Astrocyte (in vitro differentiated cells and primary cell): ENCODE results near the gene MKNK1. TPM values are rescaled to one million over a fixed set of nuclear protein-coding genes. Genes with fewer than 3 reads are reported as not detected.
A peak's percentile ranks its signal among the peaks of the same experiment; 100 is the strongest.

Experiments used
- DNase-seq: peaks from one replicate; pipeline ENCODE4 v3.0.0-alpha.2; 2010; ENCODE audit warnings: low read depth
- FAIRE-seq: peaks from 2 replicates; lab custom pipeline; 2011; peaks lifted over from hg19 to GRCh38; lab: Jason Lieb, UNC
- H2AFZ ChIP-seq: 2 replicates; pipeline ENCODE4 v1.6.0; 2012; ENCODE audit warnings: low read depth, low read length, inconsistent platforms
- H3K27ac ChIP-seq: 2 replicates; pipeline ENCODE4 v1.5.1; 2011; ENCODE audit warnings: low read depth, low read length, inconsistent platforms
- H3K27me3 ChIP-seq: 2 replicates; pipeline ENCODE4 v1.6.0; 2011; ENCODE audit warnings: low read length, inconsistent platforms; ENCODE audit not compliant: insufficient read depth
- H3K36me3 ChIP-seq: 2 replicates; pipeline ENCODE4 v1.5.1; 2011; ENCODE audit warnings: low read length, inconsistent platforms; ENCODE audit not compliant: insufficient read depth
- H3K4me1 ChIP-seq: 2 replicates; pipeline ENCODE4 v1.5.1; 2011; ENCODE audit warnings: low read length, inconsistent platforms; ENCODE audit not compliant: insufficient read depth
- H3K4me2 ChIP-seq: 2 replicates; pipeline ENCODE4 v1.6.0; 2012; ENCODE audit warnings: low read length, inconsistent platforms
- H3K4me3 ChIP-seq: 2 replicates; pipeline ENCODE4 v1.5.1; 2011; ENCODE audit warnings: low read depth, mild to moderate bottlenecking, low read length, inconsistent platforms; ENCODE audit not compliant: insufficient read depth
- H3K79me2 ChIP-seq: 2 replicates; pipeline ENCODE4 v1.6.0; 2012; ENCODE audit warnings: mild to moderate bottlenecking, low read length, inconsistent platforms; ENCODE audit not compliant: insufficient read depth
- H3K9ac ChIP-seq: 2 replicates; pipeline ENCODE4 v1.6.0; 2012; ENCODE audit warnings: mild to moderate bottlenecking, low read length, inconsistent platforms
- H3K9me3 ChIP-seq: 2 replicates; pipeline ENCODE4 v1.5.1; 2012; ENCODE audit warnings: low read depth, mild to moderate bottlenecking, low read length, inconsistent platforms; ENCODE audit not compliant: insufficient read depth
- H4K20me1 ChIP-seq: 2 replicates; pipeline ENCODE4 v1.6.0; 2012; ENCODE audit warnings: low read length, inconsistent platforms; ENCODE audit not compliant: insufficient read depth
- H3K27ac Mint-ChIP-seq: one replicate; pipeline ENCODE4 v1.8.0; 2021; ENCODE audit warnings: mild to moderate bottlenecking, mixed read lengths; ENCODE audit not compliant: unreplicated experiment
- H3K27me3 Mint-ChIP-seq: one replicate; pipeline ENCODE4 v1.8.0; 2021; ENCODE audit warnings: low read depth, mixed read lengths; ENCODE audit not compliant: unreplicated experiment
- H3K36me3 Mint-ChIP-seq: one replicate; pipeline ENCODE4 v1.8.0; 2021; ENCODE audit warnings: low read depth, mixed read lengths; ENCODE audit not compliant: unreplicated experiment
- H3K4me1 Mint-ChIP-seq: one replicate; pipeline ENCODE4 v1.8.0; 2021; ENCODE audit warnings: low read depth, mixed read lengths; ENCODE audit not compliant: unreplicated experiment
- H3K4me3 Mint-ChIP-seq: one replicate; pipeline ENCODE4 v1.8.0; 2021; ENCODE audit warnings: mild to moderate bottlenecking, moderate library complexity, mixed read lengths; ENCODE audit not compliant: unreplicated experiment
- H3K9me3 Mint-ChIP-seq: one replicate; pipeline ENCODE4 v1.8.0; 2021; ENCODE audit warnings: mild to moderate bottlenecking, mixed read lengths; ENCODE audit not compliant: unreplicated experiment
- CTCF ChIP-seq: IDR thresholded peaks from 2 replicates; pipeline ENCODE4 v1.5.1; 2011; ENCODE audit warnings: low read depth, mild to moderate bottlenecking, inconsistent platforms, low read length, moderate library complexity; ENCODE audit not compliant: insufficient read depth
- EZH2 ChIP-seq: IDR thresholded peaks from 2 replicates; pipeline ENCODE4 v1.6.1; 2012; ENCODE audit warnings: mild to moderate bottlenecking, low read length, inconsistent platforms; ENCODE audit not compliant: insufficient read depth
- total RNA-seq: library from RNA; stranded (reverse); gene quantifications from 2 replicates; pipeline ENCODE4 v1.2.1, GENCODE V29; 2021

The MKNK1 gene
- total RNA-seq, 1 donor from 2014 or later, result 26.9 TPM

- Histone ChIP-seq H3K4me2 (no peak overlapping the region), H3K4me3 (no peak overlapping the region), H3K9me3 (no peaks in the 10 kb centered on the region), H3K27ac (no peak overlapping the region), H3K9ac (no peak overlapping the region), H3K27me3 (peaks cover 39% of the 10 kb centered on the region), H3K79me2 (no peaks in the 10 kb centered on the region), H2AFZ (no peak overlapping the region), H4K20me1 (no peaks in the 10 kb centered on the region), H3K36me3 (no peaks in the 10 kb centered on the region), H3K4me1 (peaks cover 3% of the 10 kb centered on the region)
- peaks cover 3% of the 10 kb centered on the region for H3K36me3 Mint-ChIP-seq
- H3K9me3 Mint-ChIP-seq, result peaks cover 2% of the 10 kb centered on the region
- H3K27ac Mint-ChIP-seq, result no peak overlapping the region
- no peak overlapping the region for H3K4me3 Mint-ChIP-seq
- peaks cover 10% of the 10 kb centered on the region for H3K4me1 Mint-ChIP-seq
- TF ChIP-seq EZH2 (no peak), CTCF (peak; percentile 93)
- FAIRE-seq (no peak), DNase-seq (no peak)
- peaks cover 69% of the 10 kb centered on the region for H3K27me3 Mint-ChIP-seq
Observed at GRCh38 chr1:46527474-46528296, 76.4 kb downstream of the MKNK1 start.

GRCh38 chr1:46526691-46527291 is 77.3 kb downstream of the MKNK1 start:
- Histone ChIP-seq H3K4me1 (peaks cover 12% of the 10 kb centered on the region), H3K27me3 (peaks cover 38% of the 10 kb centered on the region), H3K36me3 (no peaks in the 10 kb centered on the region), H3K9ac (no peak overlapping the region), H4K20me1 (no peaks in the 10 kb centered on the region), H3K4me2 (no peak overlapping the region), H3K79me2 (no peaks in the 10 kb centered on the region), H2AFZ (no peak overlapping the region), H3K9me3 (no peaks in the 10 kb centered on the region), H3K4me3 (no peak overlapping the region), H3K27ac (no peak overlapping the region)
- Mint-ChIP-seq H3K4me3 (no peak overlapping the region), H3K27ac (no peak overlapping the region), H3K36me3 (peaks cover 3% of the 10 kb centered on the region), H3K27me3 (peaks cover 64% of the 10 kb centered on the region), H3K4me1 (peaks cover 14% of the 10 kb centered on the region), H3K9me3 (peaks cover 2% of the 10 kb centered on the region)
- DNase-seq, result no peak
- TF ChIP-seq EZH2, result no peak
- no peak for TF ChIP-seq CTCF
- no peak for FAIRE-seq
